Measurements from ENCODE around the gene SMPDL3A. TPM values are rescaled to one million over a fixed set of nuclear protein-coding genes. Genes with fewer than 3 reads are reported as not detected.

The SMPDL3A gene
- total RNA-seq, 1 donor from 2014 or later, result 5.4 TPM

- no peak for DNase-seq (ENCODE audit: low read depth in 2 of 2)
Observed at GRCh38 chr6:122775975-122776374, 13.1 kb upstream of the SMPDL3A start.

- no peak for DNase-seq (ENCODE audit: low read depth in 2 of 2)
Observed at GRCh38 chr6:122778302-122778701, 10.8 kb upstream of the SMPDL3A start.

DNA sequence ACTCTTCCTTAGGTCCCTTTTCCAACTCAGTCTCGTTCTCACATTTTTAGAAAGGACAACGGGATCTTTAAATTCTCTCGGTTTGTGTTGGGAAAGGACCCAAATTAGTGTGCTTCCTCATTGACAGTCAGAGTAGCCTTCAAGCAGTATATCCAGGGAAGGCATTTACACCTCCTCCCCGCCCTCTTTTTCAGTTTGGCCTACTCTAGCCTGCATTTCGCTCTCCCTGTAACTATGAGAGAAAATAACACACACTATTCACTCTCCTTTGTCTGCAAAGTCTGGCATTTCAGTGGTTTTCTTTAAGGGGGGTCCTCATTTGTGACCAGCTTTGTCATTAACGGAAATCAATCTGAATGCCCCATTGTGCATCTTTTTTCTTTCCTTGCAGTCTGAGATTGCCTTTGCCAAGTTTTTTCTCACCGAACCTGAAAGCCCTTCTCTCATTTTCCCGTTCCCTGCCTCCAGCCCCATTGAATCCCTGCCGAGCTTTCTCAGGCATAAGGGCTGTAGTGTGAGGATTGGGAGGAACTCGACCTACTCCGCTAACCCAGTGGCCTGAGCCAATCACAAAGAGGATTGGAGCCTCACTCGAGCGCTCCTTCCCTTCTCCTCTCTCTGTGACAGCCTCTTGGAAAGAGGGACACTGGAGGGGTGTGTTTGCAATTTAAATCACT lies 9.9 kb upstream of the SMPDL3A start:
- no peak for DNase-seq (ENCODE audit: low read depth in 2 of 2)

DNA sequence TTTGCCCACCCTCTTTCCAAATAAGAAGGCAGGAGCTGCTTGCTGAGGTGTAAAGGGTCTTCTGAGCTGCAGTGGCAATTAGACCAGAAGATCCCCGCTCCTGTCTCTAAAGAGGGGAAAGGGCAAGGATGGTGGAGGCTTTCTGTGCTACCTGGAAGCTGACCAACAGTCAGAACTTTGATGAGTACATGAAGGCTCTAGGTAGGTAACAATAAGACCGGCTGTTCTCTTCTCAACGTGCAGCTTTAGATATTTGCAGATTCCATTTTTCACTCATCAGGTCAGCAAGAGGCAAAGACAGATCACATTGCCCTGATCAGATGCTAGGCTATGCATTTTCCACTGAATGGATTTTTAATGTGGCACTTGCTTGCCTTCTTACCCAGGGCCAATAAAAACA lies 9.4 kb upstream of the SMPDL3A start, which contains the start of gene FABP7:
TSS of gene FABP7 (plus strand) at position 50 of the 400 bp plus-strand sequence. CDS start at position 129, 79 bp downstream.
- no peak for DNase-seq (ENCODE audit: low read depth in 2 of 2)

DNA sequence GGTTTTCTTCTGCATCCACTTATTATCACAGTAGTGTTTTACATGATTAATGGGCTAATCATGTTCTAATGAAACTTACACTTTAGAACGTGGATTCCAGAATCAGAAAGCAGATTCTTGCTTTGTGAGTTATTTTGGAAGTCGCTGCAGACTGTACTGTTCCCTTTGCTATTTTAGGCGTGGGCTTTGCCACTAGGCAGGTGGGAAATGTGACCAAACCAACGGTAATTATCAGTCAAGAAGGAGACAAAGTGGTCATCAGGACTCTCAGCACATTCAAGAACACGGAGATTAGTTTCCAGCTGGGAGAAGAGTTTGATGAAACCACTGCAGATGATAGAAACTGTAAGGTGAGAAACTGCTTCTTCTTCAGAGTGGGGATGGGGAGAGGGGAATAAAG lies 8.9 kb upstream of the SMPDL3A start:
- DNase-seq (ENCODE audit: low read depth in 2 of 2), result no peak

- no peak for DNase-seq (ENCODE audit: low read depth in 2 of 2)
Observed at GRCh38 chr6:122781716-122782115, 7.3 kb upstream of the SMPDL3A start.

GRCh38 chr6:122783401-122783800 lies 5.7 kb upstream of the SMPDL3A start:
- DNase-seq (ENCODE audit: low read depth in 2 of 2), result no peak

GRCh38 chr6:122785891-122786290 lies 3.2 kb upstream of the SMPDL3A start:
- DNase-seq (ENCODE audit: low read depth in 2 of 2), result no peak

- DNase-seq (ENCODE audit: low read depth in 2 of 2), result no peak
Observed at GRCh38 chr6:122787721-122788120, 1.3 kb upstream of the SMPDL3A start.

- DNase-seq (ENCODE audit: low read depth in 2 of 2), result no peak
Observed at GRCh38 chr6:122788208-122788607, 850 bp upstream of the SMPDL3A start.

GRCh38 chr6:122788663-122789181 lies 336 bp upstream of the SMPDL3A start:
- no peak for DNase-seq (ENCODE audit: low read depth in 2 of 2)

DNA sequence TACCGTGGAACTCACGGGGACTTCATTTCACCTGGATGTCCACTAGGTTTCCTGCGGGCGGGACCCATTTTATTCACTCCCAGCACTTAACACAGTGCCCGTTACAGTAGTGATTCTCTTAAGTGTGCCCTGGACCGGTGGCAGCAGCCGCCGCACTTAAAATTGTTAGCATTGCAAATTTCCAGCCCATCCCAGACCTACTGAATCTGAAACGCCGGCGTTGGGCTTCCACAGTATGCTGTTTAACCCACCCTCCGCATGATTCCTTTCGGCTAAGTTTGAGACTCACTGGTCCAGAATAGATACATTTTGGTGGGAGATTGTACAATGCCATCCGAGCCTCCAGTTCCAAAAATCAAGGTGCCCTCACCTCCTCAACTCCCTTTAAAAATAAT lies 967 bp downstream of the SMPDL3A start:
- DNase-seq (ENCODE audit: low read depth in 2 of 2), result peak in 1 of 2 donors; percentile 29

GRCh38 chr6:122790423-122791309 lies 1.6 kb downstream of the SMPDL3A start:
- no peak for DNase-seq (ENCODE audit: low read depth in 2 of 2)

GRCh38 chr6:122791310-122791679 lies 2.2 kb downstream of the SMPDL3A start:
- no peak for DNase-seq (ENCODE audit: low read depth in 2 of 2)

GRCh38 chr6:122792766-122793165 lies 3.7 kb downstream of the SMPDL3A start:
- DNase-seq (ENCODE audit: low read depth in 2 of 2), result no peak

DNA sequence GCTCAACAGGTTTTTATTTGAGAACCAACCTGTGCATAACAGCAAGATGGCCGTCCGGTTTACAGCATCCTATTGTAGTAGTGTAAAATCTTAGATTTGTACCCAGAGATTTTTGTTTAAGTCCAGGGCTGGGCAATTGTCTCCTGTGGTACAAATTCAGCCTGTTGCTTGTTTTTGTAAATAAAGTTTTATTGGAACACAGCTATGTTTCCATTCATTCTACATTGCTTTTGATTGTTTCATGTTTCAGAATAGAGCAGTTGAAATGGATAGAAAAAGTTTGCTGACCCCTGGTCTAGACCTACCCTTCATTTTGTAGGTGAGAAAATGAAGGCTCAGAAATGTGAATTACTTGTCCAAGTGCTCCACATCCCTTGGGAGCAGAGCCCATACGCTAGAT lies 8.5 kb downstream of the SMPDL3A start:
- DNase-seq (ENCODE audit: low read depth in 2 of 2), result no peak

DNA sequence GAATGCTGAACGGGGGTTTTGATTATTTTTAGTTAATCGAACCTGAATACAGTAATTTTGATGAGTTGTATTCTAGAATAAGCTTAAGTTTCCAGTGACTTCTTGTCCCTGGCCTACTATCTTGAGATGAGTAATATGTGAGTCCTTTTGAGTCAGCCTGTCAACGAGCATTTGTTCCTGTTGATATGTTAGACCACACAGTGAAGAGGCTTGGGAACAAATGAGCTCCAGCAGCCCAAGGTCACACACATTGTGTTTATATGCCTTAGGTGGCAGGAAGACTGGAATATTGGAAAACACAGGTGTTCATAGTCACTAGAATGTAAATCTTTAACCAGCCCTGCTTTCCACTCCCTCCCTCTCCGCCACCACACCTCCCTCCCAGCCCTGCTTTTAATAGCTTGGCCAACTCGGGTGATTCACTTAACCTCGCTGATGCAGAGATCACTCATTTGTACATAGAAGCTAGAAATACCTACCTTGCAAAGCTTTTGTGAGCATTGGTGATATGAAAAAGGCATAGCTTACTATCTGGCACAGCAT lies 9.1 kb downstream of the SMPDL3A start:
- peak in 1 of 2 donors; percentile 62 for DNase-seq (ENCODE audit: low read depth in 2 of 2)

- no peak for DNase-seq (ENCODE audit: low read depth in 2 of 2)
Observed at GRCh38 chr6:122799140-122799745, 10.2 kb downstream of the SMPDL3A start.

GRCh38 chr6:122799916-122800686 lies 11.0 kb downstream of the SMPDL3A start:
- DNase-seq (ENCODE audit: low read depth in 2 of 2), result no peak

DNA sequence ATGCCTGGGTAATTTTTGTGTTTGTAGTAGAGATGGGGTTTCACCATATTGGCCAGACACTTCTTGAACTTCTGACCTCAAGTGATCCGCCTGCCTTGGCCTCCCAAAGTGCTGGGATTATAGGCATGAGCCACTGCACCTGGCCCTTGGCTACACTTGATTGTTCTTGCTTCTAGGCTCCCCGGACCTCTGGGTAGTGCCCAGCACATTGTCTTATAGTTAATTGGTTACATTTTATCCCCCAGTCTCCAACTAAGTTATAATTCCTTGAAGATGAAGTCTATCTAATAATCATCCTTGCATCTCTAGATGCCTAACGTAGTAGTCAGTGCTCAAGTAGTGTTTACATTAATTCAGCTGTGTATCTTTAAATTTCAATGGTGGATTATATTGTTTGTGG lies 11.8 kb downstream of the SMPDL3A start:
- no peak for DNase-seq (ENCODE audit: low read depth in 2 of 2)

- DNase-seq (ENCODE audit: low read depth in 2 of 2), result no peak
Observed at GRCh38 chr6:122801397-122801796, 12.3 kb downstream of the SMPDL3A start.

Measured in lung microvascular endothelial cell (primary cell).